GM23338 (cell line): Measurements from ENCODE around the gene SRCAP. TPM values are rescaled to one million over a fixed set of nuclear protein-coding genes. Genes with fewer than 3 reads are reported as not detected.

Experiments
- ATAC-seq: fragments of 200-7000 bp; cut with Tn5 transposase; 3 replicates; pipeline ENCODE4 v1.9.1; 2020
- DNase-seq: peaks from one replicate; pipeline ENCODE4 v3.0.0-alpha.2; 2015; ENCODE audit warnings: low spot score
- H2AFZ ChIP-seq: fragments of 200-600 bp; sonication (generic); 2 replicates; pipeline ENCODE4 v1.8.0; 2016; ENCODE audit warnings: antibody characterized with exemption, mild to moderate bottlenecking, moderate library complexity
- H3F3A ChIP-seq: fragments of 200-600 bp; sonication (generic); replicated peaks from 2 replicates; pipeline ENCODE4 v1.8.0; 2017; ENCODE audit warnings: antibody characterized with exemption, mixed run types, low read depth
- H3K27ac ChIP-seq: fragments of 200-600 bp; sonication (generic); 2 replicates; pipeline ENCODE4 v1.6.1; 2016; ENCODE audit warnings: low read depth
- H3K27me3 ChIP-seq: fragments of 200-600 bp; sonication (generic); 2 replicates; pipeline ENCODE4 v1.8.0; 2016; ENCODE audit warnings: mild to moderate bottlenecking, mixed run types, moderate library complexity; ENCODE audit not compliant: insufficient read depth
- H3K36me3 ChIP-seq: fragments of 200-600 bp; sonication (generic); 2 replicates; pipeline ENCODE4 v1.8.0; 2016; ENCODE audit warnings: mild to moderate bottlenecking; ENCODE audit not compliant: insufficient read depth
- H3K4me1 ChIP-seq: fragments of 200-600 bp; sonication (generic); 2 replicates; pipeline ENCODE4 v1.8.0; 2016; ENCODE audit warnings: mild to moderate bottlenecking, moderate library complexity; ENCODE audit not compliant: insufficient read depth
- H3K4me2 ChIP-seq: fragments of 200-600 bp; sonication (generic); 2 replicates; pipeline ENCODE4 v1.7.1; 2017; ENCODE audit warnings: mixed run types
- H3K4me3 ChIP-seq: fragments of 200-600 bp; sonication (generic); 2 replicates; pipeline ENCODE4 v1.6.1; 2016; ENCODE audit warnings: mixed run types
- H3K79me2 ChIP-seq: fragments of 200-600 bp; sonication (generic); replicated peaks from 2 replicates; pipeline ENCODE4 v1.8.0; 2017; ENCODE audit warnings: mild to moderate bottlenecking; ENCODE audit not compliant: insufficient read depth
- H3K9me2 ChIP-seq: fragments of 200-600 bp; sonication (generic); 2 replicates; pipeline ENCODE4 v1.8.0; 2017; ENCODE audit not compliant: insufficient read depth
- H4K20me1 ChIP-seq: fragments of 200-600 bp; sonication (generic); replicated peaks from 2 replicates; pipeline ENCODE4 v1.8.0; 2017; ENCODE audit warnings: mild to moderate bottlenecking; ENCODE audit not compliant: insufficient read depth
- H3K27ac Mint-ChIP-seq: 2 replicates; pipeline ENCODE4 v1.8.0; 2020; ENCODE audit warnings: inconsistent platforms, mild to moderate bottlenecking, moderate library complexity, mixed read lengths
- H3K27me3 Mint-ChIP-seq: 3 replicates; pipeline ENCODE4 v1.8.0; 2022; ENCODE audit warnings: low read depth, mild to moderate bottlenecking, moderate library complexity, mixed read lengths, inconsistent platforms; ENCODE audit not compliant: insufficient read depth, poor library complexity
- H3K36me3 Mint-ChIP-seq: 3 replicates; pipeline ENCODE4 v1.8.0; 2021; ENCODE audit warnings: low read depth, mild to moderate bottlenecking, inconsistent platforms, moderate library complexity, mixed read lengths
- H3K4me1 Mint-ChIP-seq: 3 replicates; pipeline ENCODE4 v1.8.0; 2020; ENCODE audit warnings: mild to moderate bottlenecking, inconsistent platforms, mixed read lengths
- H3K4me3 Mint-ChIP-seq: 3 replicates; pipeline ENCODE4 v1.8.0; 2021; ENCODE audit warnings: moderate library complexity, mild to moderate bottlenecking, inconsistent platforms, mixed read lengths
- H3K9me3 Mint-ChIP-seq: 3 replicates; pipeline ENCODE4 v1.8.0; 2020; ENCODE audit warnings: moderate library complexity, mild to moderate bottlenecking, inconsistent platforms, mixed read lengths
- CREB1 ChIP-seq: fragments of 250-450 bp; sonication (Bioruptor Pico); IDR thresholded peaks from 2 replicates; pipeline ENCODE4 v1.5.0; 2020; ENCODE audit warnings: low read depth, mild to moderate bottlenecking, moderate library complexity
- CTCF ChIP-seq, 2 experiments: fragments of 200-600 bp in 1 of 2; sonication (generic) in 1 of 2; conservative IDR thresholded peaks; 2 replicates each; pipeline versions ENCODE4 v1.5.1 to v1.6.1; 2016 to 2017; ENCODE audit warnings: antibody characterized with exemption in 2 of 2, low read depth in 2 of 2, mild to moderate bottlenecking in 2 of 2, moderate library complexity in 1 of 2
- ETS1 ChIP-seq: IDR thresholded peaks from 2 replicates; pipeline ENCODE4 v1.6.1; 2016; ENCODE audit warnings: antibody characterized with exemption
- EZH2 ChIP-seq: fragments of 200-600 bp; sonication (generic); IDR thresholded peaks from one replicate; pipeline ENCODE4 v1.8.0; 2017; ENCODE audit warnings: antibody characterized with exemption, mild to moderate bottlenecking, low read depth; ENCODE audit not compliant: unreplicated experiment
- EZH2phosphoT487 ChIP-seq: fragments of 200-600 bp; sonication (generic); IDR thresholded peaks from one replicate; pipeline ENCODE4 v1.8.1; 2018; ENCODE audit warnings: antibody characterized with exemption; ENCODE audit not compliant: unreplicated experiment
- JUNB ChIP-seq: IDR thresholded peaks from one replicate; pipeline ENCODE4 v1.6.1; 2016; ENCODE audit warnings: antibody characterized with exemption; ENCODE audit not compliant: unreplicated experiment
- NANOG ChIP-seq: IDR thresholded peaks from 2 replicates; pipeline ENCODE4 v1.6.1; 2016; ENCODE audit warnings: antibody characterized with exemption, borderline replicate concordance
- POLR2AphosphoS5 ChIP-seq: IDR thresholded peaks from 2 replicates; pipeline ENCODE4 v1.6.1; 2016; ENCODE audit warnings: antibody characterized with exemption, low read depth
- REST ChIP-seq: IDR thresholded peaks from one replicate; pipeline ENCODE4 v1.6.1; 2018; ENCODE audit warnings: antibody characterized with exemption; ENCODE audit not compliant: unreplicated experiment
- STAT1 ChIP-seq: IDR thresholded peaks from one replicate; pipeline ENCODE4 v1.6.1; 2016; ENCODE audit warnings: antibody characterized with exemption; ENCODE audit not compliant: unreplicated experiment
- ZNF114 ChIP-seq: fragments of 250-450 bp; sonication (Bioruptor Pico); IDR thresholded peaks from 2 replicates; pipeline ENCODE4 v1.5.0; 2020; ENCODE audit warnings: mild to moderate bottlenecking, moderate library complexity
- ZNF331 ChIP-seq: fragments of 250-450 bp; sonication (Bioruptor Pico); IDR thresholded peaks from 2 replicates; pipeline ENCODE4 v1.5.0; 2020; ENCODE audit warnings: low read depth, mild to moderate bottlenecking, moderate library complexity
- ZNF462 ChIP-seq: fragments of 250-450 bp; sonication (Bioruptor Pico); IDR thresholded peaks from 2 replicates; pipeline ENCODE4 v1.5.0; 2020; ENCODE audit warnings: mild to moderate bottlenecking, moderate library complexity
- polyA plus RNA-seq: library from polyadenylated mRNA; unstranded; fragments of >200 nt; fragmentation: Nextera tagmentation; extraction: Ambion mirVana; gene quantifications from 2 replicates; pipeline ENCODE4 v1.2.1, GENCODE V29; 2016
- total RNA-seq: library from RNA; depleted of rRNA; stranded (reverse); fragments of >200 nt; shearing (Covaris generic); gene quantifications from 2 replicates; pipeline ENCODE4 v1.2.3, GENCODE V29; 2014

Gene SRCAP
- total and polyA plus RNA-seq, 2 experiments from 2014 or later: 15.3 to 38.4 TPM

- TF ChIP-seq CREB1 (no peak), STAT1 (no peak)
Measured at GRCh38 chr16:30721167-30721566, 22.2 kb downstream of the SRCAP start (continued).

- TF ChIP-seq NANOG: no peak
- TF ChIP-seq ETS1: no peak
- TF ChIP-seq CTCF (conservative IDR thresholded peaks at IDR 0.05; ENCODE audit: low read depth in 2 of 2): no peak
- TF ChIP-seq STAT1: no peak
- no peak for TF ChIP-seq POLR2AphosphoS5
- no peak for TF ChIP-seq EZH2phosphoT487
- TF ChIP-seq JUNB: no peak
- no peak for TF ChIP-seq ZNF114
- TF ChIP-seq EZH2: no peak
- TF ChIP-seq CREB1: no peak
- TF ChIP-seq ZNF331 (CRISPR knock-in tag): no peak
- TF ChIP-seq REST: no peak
- no peak for TF ChIP-seq ZNF462 (CRISPR knock-in tag)
- Histone ChIP-seq H3K4me1 (no peaks in the 10 kb centered on the region), H3K27me3 (no peaks in the 10 kb centered on the region), H4K20me1 (peaks cover 29% of the 10 kb centered on the region), H3F3A (no peaks in the 10 kb centered on the region), H2AFZ (no peak overlapping the region), H3K36me3 (peaks cover 57% of the 10 kb centered on the region), H3K79me2 (peaks cover 14% of the 10 kb centered on the region), H3K9me2 (no peaks in the 10 kb centered on the region), H3K27ac (no peak overlapping the region), H3K4me2 (no peak overlapping the region), H3K4me3 (no peak overlapping the region)
- no peaks in the 10 kb centered on the region for H3K9me3 Mint-ChIP-seq
- no peak overlapping the region for H3K4me3 Mint-ChIP-seq
- peaks cover 90% of the 10 kb centered on the region for H3K36me3 Mint-ChIP-seq
- no peak overlapping the region for H3K27ac Mint-ChIP-seq
- H3K27me3 Mint-ChIP-seq: peaks cover 8% of the 10 kb centered on the region
- DNase-seq: no peak
- ATAC-seq: no peak
- H3K4me1 Mint-ChIP-seq: no peaks in the 10 kb centered on the region
Measured at GRCh38 chr16:30721606-30722005, 22.6 kb downstream of the SRCAP start.
